WTC11 (cell line): ENCODE measurements around the gene TIAL1. TPM values are rescaled to one million over a fixed set of nuclear protein-coding genes. Genes with fewer than 3 reads are reported as not detected.
"Not testable (repeated sequence)": the region's sequence is repeated elsewhere in the genome, so short reads cannot be mapped to it uniquely, and the experiment has no call there.

Experiments used
- ATAC-seq: fragments of 200-7000 bp; cut with Tn5 transposase; 2 replicates; pipeline ENCODE4 v1.10.0; 2021; ENCODE audit warnings: mild to moderate bottlenecking, moderate library complexity
- CTCF ChIA-PET: fragments of 300-600 bp; sonication (Branson Sonifier 250); formaldehyde crosslinking; loops from one replicate; lab custom pipeline; 2021; ENCODE audit warnings: antibody characterized with exemption; lab: Charles Lee
- POLR2A ChIA-PET: fragments of 350-600 bp; sonication (Branson Sonifier 250); formaldehyde crosslinking; loops from one replicate; lab custom pipeline; 2021; ENCODE audit warnings: antibody characterized with exemption; lab: Charles Lee
- DNase-seq: peaks from one replicate; pipeline ENCODE4 v3.0.0; 2021; ENCODE audit warnings: low spot score
- H3K27ac Mint-ChIP-seq: 2 replicates; pipeline ENCODE4 v1.8.0; 2021; ENCODE audit warnings: mixed read lengths
- H3K27me3 Mint-ChIP-seq: 2 replicates; pipeline ENCODE4 v1.8.0; 2021; ENCODE audit warnings: low read depth, mild to moderate bottlenecking, moderate library complexity, mixed read lengths
- H3K36me3 Mint-ChIP-seq: 2 replicates; pipeline ENCODE4 v1.8.0; 2021; ENCODE audit warnings: mixed read lengths
- H3K4me1 Mint-ChIP-seq: 2 replicates; pipeline ENCODE4 v1.8.0; 2022; ENCODE audit warnings: mixed read lengths
- H3K4me3 Mint-ChIP-seq: 2 replicates; pipeline ENCODE4 v1.8.0; 2021; ENCODE audit warnings: mild to moderate bottlenecking, moderate library complexity, mixed read lengths
- H3K9me3 Mint-ChIP-seq: 2 replicates; pipeline ENCODE4 v1.8.0; 2021; ENCODE audit warnings: mixed read lengths
- KAT7 ChIP-seq: sonication (generic); formaldehyde crosslinking; IDR thresholded peaks from 2 replicates; pipeline ENCODE4 v1.8.1; 2023; ENCODE audit warnings: missing genetic modification reagents, mild to moderate bottlenecking, borderline replicate concordance
- MYBL2 ChIP-seq: sonication (generic); formaldehyde crosslinking; IDR thresholded peaks from 2 replicates; pipeline ENCODE4 v1.8.1; 2023; ENCODE audit warnings: mild to moderate bottlenecking, moderate library complexity, missing genetic modification reagents
- NFE2L1 ChIP-seq: sonication (generic); formaldehyde crosslinking; IDR thresholded peaks from 2 replicates; pipeline ENCODE4 v1.8.1; 2023; ENCODE audit warnings: missing genetic modification reagents
- NR1H2 ChIP-seq: sonication (generic); formaldehyde crosslinking; IDR thresholded peaks from 2 replicates; pipeline ENCODE4 v1.9.0; 2021; ENCODE audit warnings: mild to moderate bottlenecking, moderate library complexity, missing genetic modification reagents
- NR2C2 ChIP-seq: sonication (generic); formaldehyde crosslinking; IDR thresholded peaks from 2 replicates; pipeline ENCODE4 v1.8.0; 2022; ENCODE audit warnings: mild to moderate bottlenecking, missing genetic modification reagents
- NR3C1 ChIP-seq: sonication (generic); formaldehyde crosslinking; conservative IDR thresholded peaks from 2 replicates; pipeline ENCODE4 v1.8.1; 2023; ENCODE audit warnings: low read depth, mild to moderate bottlenecking, missing genetic modification reagents
- PRRX2 ChIP-seq: fragments of 250-450 bp; sonication (Bioruptor Pico); IDR thresholded peaks from 2 replicates; pipeline ENCODE4 v1.8.0; 2021; ENCODE audit warnings: mild to moderate bottlenecking
- RORB ChIP-seq: fragments of 250-450 bp; sonication (Bioruptor Pico); IDR thresholded peaks from 2 replicates; pipeline ENCODE4 v1.9.0; 2021; ENCODE audit warnings: mild to moderate bottlenecking
- SMAD3 ChIP-seq: sonication (generic); formaldehyde crosslinking; IDR thresholded peaks from 2 replicates; pipeline ENCODE4 v1.8.0; 2022; ENCODE audit warnings: missing genetic modification reagents, mild to moderate bottlenecking, borderline replicate concordance
- SOX15 ChIP-seq: fragments of 250-450 bp; sonication (Bioruptor Pico); IDR thresholded peaks from 2 replicates; pipeline ENCODE4 v1.9.0; 2021; ENCODE audit warnings: mild to moderate bottlenecking
- ZNF121 ChIP-seq: sonication (generic); formaldehyde crosslinking; IDR thresholded peaks from 2 replicates; pipeline ENCODE4 v1.8.0; 2023; ENCODE audit warnings: missing genetic modification reagents
- ZNF396 ChIP-seq: fragments of 250-450 bp; sonication (Bioruptor Pico); IDR thresholded peaks from 2 replicates; pipeline ENCODE4 v1.8.0; 2021; ENCODE audit warnings: mild to moderate bottlenecking, moderate library complexity, borderline replicate concordance
- ZNF671 ChIP-seq: fragments of 250-450 bp; sonication (Bioruptor Pico); IDR thresholded peaks from 2 replicates; pipeline ENCODE4 v1.8.0; 2021; ENCODE audit warnings: mild to moderate bottlenecking
- total RNA-seq: library from RNA; stranded (reverse); gene quantifications from 3 replicates; pipeline ENCODE4 v1.2.3, GENCODE V29; 2021
- TF ChIP-seq, protein P1 (sequence below): fragments of 250-450 bp; sonication (Bioruptor Pico); IDR thresholded peaks from 2 replicates; pipeline ENCODE4 v2.1.2; 2022; ENCODE audit warnings: mild to moderate bottlenecking, moderate library complexity
- TF ChIP-seq, protein P2 (sequence below): fragments of 250-450 bp; sonication (Bioruptor Pico); IDR thresholded peaks from 2 replicates; pipeline ENCODE4 v1.9.0; 2021; ENCODE audit warnings: mild to moderate bottlenecking
- TF ChIP-seq, protein P3 (sequence below): sonication (generic); formaldehyde crosslinking; IDR thresholded peaks from 2 replicates; pipeline ENCODE4 v1.8.0; 2023; ENCODE audit warnings: missing genetic modification reagents, mild to moderate bottlenecking, borderline replicate concordance
- TF ChIP-seq, protein P4 (sequence below): fragments of 200-600 bp; IDR thresholded peaks from 2 replicates; pipeline ENCODE4 v1.8.0; 2022; ENCODE audit warnings: antibody characterized with exemption
- TF ChIP-seq, protein P5 (sequence below): sonication (generic); formaldehyde crosslinking; IDR thresholded peaks from 2 replicates; pipeline ENCODE4 v1.8.0; 2022; ENCODE audit warnings: mild to moderate bottlenecking, missing genetic modification reagents
- TF ChIP-seq, protein P6 (sequence below): sonication (generic); formaldehyde crosslinking; IDR thresholded peaks from 2 replicates; pipeline ENCODE4 v1.8.0; 2022; ENCODE audit warnings: mild to moderate bottlenecking, missing genetic modification reagents

TIAL1 gene
- total RNA-seq, 1 experiment from 2014 or later = 170 TPM

DNA sequence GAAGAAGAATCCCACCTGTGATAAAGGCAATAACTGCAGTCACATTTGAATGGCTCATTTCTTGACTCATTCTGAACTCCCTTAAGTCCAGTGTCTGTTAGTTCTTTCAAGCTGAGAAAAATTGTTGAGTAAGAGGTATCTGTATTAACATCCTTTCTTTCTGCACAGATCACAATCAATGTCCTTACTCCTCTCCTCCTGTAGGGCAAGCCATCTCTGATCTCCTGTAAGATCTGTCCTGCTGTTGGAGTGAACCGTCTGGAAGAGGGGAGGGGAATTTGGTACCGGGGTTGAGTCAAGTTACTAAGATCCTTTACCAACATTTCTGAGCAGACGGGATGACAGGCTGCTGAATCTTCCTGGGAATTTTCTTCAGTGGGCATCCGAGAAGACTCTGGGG, 34.7 kb downstream of the TIAL1 start (continued):
- no peak for TF ChIP-seq NR3C1
- no peak for TF ChIP-seq SMAD3 (CRISPR knock-in tag)

DNA sequence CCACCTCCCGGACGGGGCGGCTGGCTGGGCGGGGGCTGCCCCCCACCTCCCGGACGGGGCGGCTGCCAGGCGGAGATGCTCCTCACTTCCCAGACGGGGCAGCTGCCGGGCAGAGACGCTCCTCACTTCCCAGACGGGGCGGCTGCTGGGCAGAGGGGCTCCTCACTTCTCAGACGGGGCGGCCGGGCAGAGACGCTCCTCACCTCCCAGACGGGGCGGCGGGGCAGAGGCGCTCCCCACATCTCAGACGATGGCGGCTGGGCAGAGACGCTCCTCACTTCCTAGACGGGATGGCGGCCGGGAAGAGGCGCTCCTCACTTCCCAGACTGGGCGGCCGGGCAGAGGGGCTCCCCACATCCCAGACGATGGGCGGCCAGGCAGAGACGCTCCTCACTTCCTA, 37.3 kb downstream of the TIAL1 start:
- POLR2A ChIA-PET, DNase-seq, H3K4me1 Mint-ChIP-seq, H3K27ac Mint-ChIP-seq, H3K4me3 Mint-ChIP-seq, H3K9me3 Mint-ChIP-seq, H3K36me3 Mint-ChIP-seq, H3K27me3 Mint-ChIP-seq, CTCF ChIA-PET, ATAC-seq: not testable (repeated sequence)

DNA sequence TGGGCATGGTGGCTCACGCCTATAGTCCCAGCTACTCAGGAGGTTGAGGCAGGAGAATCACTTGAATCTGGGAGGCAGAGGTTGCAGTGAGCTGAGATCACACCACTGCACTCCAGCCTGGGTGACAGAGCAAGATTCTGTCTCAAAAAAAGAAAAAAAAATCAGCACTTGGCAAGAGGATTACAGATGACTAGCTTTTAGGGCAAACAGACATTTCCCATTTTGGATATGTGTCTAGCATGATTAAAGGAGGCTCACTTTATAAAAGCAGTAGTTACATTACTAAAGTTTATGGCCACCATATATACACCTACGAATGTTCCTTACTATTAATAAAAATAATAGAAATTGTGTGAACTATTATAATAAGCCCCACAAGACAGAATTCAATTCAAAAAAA, 40.7 kb downstream of the TIAL1 start:
- H3K9me3 Mint-ChIP-seq, H3K27me3 Mint-ChIP-seq, H3K27ac Mint-ChIP-seq, H3K4me3 Mint-ChIP-seq, DNase-seq, H3K36me3 Mint-ChIP-seq, POLR2A ChIA-PET, ATAC-seq, H3K4me1 Mint-ChIP-seq: not testable (repeated sequence)
- CTCF ChIA-PET = interaction anchor here (1.0 kb wide), 1 partner anchor 9 kb away, joined by 3 read pairs; no protein-coding TSS in a partner anchor

DNA sequence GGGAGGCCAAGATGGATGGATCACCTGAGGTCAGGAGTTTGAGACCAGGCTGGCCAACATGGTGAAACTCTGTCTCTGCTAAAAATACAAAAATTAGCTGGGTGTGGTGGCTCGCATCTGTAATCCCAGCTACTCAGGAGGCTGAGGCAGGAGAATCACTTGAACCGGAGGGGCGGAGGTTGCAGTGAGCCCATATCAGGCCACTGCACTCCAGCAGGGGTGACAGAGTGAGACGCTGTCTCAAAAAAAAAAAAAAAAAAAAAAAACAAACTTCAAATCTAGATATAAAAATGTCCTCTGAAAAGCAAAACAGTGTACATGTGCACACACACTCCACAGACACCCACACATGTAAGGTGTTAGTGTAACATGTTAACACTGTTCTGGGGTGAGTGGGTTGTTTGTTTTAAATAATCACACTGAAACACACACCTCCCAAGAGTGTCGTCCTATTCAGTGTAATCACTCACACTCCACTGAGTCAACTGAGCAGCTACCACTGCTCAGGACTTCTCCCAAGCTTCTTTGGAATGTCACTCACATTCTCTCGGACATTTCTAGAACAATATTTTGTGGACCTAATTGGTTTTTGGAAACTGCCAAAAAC, 41.5 kb downstream of the TIAL1 start:
- H3K27me3 Mint-ChIP-seq = no peaks in the 10 kb centered on the region; the same call in 1 of the 2 replicates
- DNase-seq (no peak), ATAC-seq (no peak)
- H3K4me3 Mint-ChIP-seq = no peak overlapping the region
- ChIA-PET CTCF (interaction anchor here (0.7 to 1.0 kb wide), 2 partner anchors 10 to 429 kb away, joined by 3 read pairs; no protein-coding TSS in a partner anchor), POLR2A (no interaction called here)
- TF ChIP-seq, protein P1, sequence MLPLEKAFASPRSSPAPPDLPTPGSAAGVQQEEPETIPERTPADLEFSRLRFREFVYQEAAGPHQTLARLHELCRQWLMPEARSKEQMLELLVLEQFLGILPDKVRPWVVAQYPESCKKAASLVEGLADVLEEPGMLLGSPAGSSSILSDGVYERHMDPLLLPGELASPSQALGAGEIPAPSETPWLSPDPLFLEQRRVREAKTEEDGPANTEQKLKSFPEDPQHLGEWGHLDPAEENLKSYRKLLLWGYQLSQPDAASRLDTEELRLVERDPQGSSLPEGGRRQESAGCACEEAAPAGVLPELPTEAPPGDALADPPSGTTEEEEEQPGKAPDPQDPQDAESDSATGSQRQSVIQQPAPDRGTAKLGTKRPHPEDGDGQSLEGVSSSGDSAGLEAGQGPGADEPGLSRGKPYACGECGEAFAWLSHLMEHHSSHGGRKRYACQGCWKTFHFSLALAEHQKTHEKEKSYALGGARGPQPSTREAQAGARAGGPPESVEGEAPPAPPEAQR (CRISPR knock-in tag) = no peak
- no peak for TF ChIP-seq ZNF121 (CRISPR knock-in tag)
- TF ChIP-seq NR2C2 = no peak
- no peak for TF ChIP-seq KAT7 (CRISPR knock-in tag)
- TF ChIP-seq NR1H2 = no peak
- H3K9me3 Mint-ChIP-seq = no peaks in the 10 kb centered on the region; the same call in 1 of the 2 replicates
- H3K27ac Mint-ChIP-seq = no peak overlapping the region
- H3K36me3 Mint-ChIP-seq = no peaks in the 10 kb centered on the region
- H3K4me1 Mint-ChIP-seq = no peaks in the 10 kb centered on the region

DNA sequence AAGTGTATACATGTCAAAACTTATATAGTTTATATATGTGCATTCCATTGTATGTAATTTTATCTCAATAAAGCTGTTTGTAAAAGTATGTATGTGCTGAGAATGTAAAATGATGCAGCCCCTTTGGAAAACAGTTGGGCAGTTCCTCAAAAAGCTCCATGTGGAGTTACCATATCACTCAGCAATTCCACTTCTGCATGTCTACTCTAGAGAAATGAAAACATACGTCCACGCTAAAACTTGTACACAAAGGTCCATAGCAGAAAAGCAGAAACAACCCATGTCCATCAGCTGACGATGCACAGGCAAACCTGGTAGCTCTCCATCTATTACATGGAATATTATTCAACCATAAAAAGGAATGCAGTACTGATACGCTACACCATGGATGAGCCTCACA, 45.9 kb downstream of the TIAL1 start:
- CTCF ChIA-PET = no interaction called here
- no peaks in the 10 kb centered on the region for H3K36me3 Mint-ChIP-seq
- no peak for TF ChIP-seq PRRX2 (CRISPR knock-in tag)
- TF ChIP-seq RORB (CRISPR knock-in tag) = no peak
- TF ChIP-seq, protein P2, sequence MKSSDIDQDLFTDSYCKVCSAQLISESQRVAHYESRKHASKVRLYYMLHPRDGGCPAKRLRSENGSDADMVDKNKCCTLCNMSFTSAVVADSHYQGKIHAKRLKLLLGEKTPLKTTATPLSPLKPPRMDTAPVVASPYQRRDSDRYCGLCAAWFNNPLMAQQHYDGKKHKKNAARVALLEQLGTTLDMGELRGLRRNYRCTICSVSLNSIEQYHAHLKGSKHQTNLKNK (CRISPR knock-in tag) = no peak
- no peak for TF ChIP-seq ZNF671 (CRISPR knock-in tag)
- TF ChIP-seq, protein P3, sequence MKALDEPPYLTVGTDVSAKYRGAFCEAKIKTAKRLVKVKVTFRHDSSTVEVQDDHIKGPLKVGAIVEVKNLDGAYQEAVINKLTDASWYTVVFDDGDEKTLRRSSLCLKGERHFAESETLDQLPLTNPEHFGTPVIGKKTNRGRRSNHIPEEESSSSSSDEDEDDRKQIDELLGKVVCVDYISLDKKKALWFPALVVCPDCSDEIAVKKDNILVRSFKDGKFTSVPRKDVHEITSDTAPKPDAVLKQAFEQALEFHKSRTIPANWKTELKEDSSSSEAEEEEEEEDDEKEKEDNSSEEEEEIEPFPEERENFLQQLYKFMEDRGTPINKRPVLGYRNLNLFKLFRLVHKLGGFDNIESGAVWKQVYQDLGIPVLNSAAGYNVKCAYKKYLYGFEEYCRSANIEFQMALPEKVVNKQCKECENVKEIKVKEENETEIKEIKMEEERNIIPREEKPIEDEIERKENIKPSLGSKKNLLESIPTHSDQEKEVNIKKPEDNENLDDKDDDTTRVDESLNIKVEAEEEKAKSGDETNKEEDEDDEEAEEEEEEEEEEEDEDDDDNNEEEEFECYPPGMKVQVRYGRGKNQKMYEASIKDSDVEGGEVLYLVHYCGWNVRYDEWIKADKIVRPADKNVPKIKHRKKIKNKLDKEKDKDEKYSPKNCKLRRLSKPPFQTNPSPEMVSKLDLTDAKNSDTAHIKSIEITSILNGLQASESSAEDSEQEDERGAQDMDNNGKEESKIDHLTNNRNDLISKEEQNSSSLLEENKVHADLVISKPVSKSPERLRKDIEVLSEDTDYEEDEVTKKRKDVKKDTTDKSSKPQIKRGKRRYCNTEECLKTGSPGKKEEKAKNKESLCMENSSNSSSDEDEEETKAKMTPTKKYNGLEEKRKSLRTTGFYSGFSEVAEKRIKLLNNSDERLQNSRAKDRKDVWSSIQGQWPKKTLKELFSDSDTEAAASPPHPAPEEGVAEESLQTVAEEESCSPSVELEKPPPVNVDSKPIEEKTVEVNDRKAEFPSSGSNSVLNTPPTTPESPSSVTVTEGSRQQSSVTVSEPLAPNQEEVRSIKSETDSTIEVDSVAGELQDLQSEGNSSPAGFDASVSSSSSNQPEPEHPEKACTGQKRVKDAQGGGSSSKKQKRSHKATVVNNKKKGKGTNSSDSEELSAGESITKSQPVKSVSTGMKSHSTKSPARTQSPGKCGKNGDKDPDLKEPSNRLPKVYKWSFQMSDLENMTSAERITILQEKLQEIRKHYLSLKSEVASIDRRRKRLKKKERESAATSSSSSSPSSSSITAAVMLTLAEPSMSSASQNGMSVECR (CRISPR knock-in tag) = no peak
- TF ChIP-seq, protein P4, sequence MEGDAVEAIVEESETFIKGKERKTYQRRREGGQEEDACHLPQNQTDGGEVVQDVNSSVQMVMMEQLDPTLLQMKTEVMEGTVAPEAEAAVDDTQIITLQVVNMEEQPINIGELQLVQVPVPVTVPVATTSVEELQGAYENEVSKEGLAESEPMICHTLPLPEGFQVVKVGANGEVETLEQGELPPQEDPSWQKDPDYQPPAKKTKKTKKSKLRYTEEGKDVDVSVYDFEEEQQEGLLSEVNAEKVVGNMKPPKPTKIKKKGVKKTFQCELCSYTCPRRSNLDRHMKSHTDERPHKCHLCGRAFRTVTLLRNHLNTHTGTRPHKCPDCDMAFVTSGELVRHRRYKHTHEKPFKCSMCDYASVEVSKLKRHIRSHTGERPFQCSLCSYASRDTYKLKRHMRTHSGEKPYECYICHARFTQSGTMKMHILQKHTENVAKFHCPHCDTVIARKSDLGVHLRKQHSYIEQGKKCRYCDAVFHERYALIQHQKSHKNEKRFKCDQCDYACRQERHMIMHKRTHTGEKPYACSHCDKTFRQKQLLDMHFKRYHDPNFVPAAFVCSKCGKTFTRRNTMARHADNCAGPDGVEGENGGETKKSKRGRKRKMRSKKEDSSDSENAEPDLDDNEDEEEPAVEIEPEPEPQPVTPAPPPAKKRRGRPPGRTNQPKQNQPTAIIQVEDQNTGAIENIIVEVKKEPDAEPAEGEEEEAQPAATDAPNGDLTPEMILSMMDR = no peak
- TF ChIP-seq, protein P5, sequence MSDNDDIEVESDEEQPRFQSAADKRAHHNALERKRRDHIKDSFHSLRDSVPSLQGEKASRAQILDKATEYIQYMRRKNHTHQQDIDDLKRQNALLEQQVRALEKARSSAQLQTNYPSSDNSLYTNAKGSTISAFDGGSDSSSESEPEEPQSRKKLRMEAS = no peak
- TF ChIP-seq NR1H2 = no peak
- no peak for TF ChIP-seq SOX15 (CRISPR knock-in tag)
- no peak for TF ChIP-seq NFE2L1
- no peak for TF ChIP-seq MYBL2 (CRISPR knock-in tag)
- TF ChIP-seq, protein P6, sequence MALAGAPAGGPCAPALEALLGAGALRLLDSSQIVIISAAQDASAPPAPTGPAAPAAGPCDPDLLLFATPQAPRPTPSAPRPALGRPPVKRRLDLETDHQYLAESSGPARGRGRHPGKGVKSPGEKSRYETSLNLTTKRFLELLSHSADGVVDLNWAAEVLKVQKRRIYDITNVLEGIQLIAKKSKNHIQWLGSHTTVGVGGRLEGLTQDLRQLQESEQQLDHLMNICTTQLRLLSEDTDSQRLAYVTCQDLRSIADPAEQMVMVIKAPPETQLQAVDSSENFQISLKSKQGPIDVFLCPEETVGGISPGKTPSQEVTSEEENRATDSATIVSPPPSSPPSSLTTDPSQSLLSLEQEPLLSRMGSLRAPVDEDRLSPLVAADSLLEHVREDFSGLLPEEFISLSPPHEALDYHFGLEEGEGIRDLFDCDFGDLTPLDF = no peak
- no peak for TF ChIP-seq ZNF396 (CRISPR knock-in tag)
- TF ChIP-seq SMAD3 (CRISPR knock-in tag) = no peak

More for the DNA sequence above, 45.9 kb downstream of the TIAL1 start:
- POLR2A ChIA-PET = no interaction called here
- Mint-ChIP-seq H3K27me3 (peaks cover 4% of the 10 kb centered on the region), H3K4me1 (0 out of 2 replicates have a peak, but pooled peaks cover 3% of the 10 kb centered on the region), H3K9me3 (no peaks in the 10 kb centered on the region), H3K27ac (no peak overlapping the region), H3K4me3 (no peak overlapping the region)
- ATAC-seq = no peak
- no peak for DNase-seq
